NCI-H510A (cell line): ENCODE data around the gene OGFRL1.
"Not testable (repeated sequence)": the region's sequence is repeated elsewhere in the genome, so short reads cannot be mapped to it uniquely, and the experiment has no call there.

ENCODE experiments used
- DNase-seq: peaks from one replicate; lab custom pipeline; 2025; lab: John Stamatoyannopoulos, UW

Gene OGFRL1

GRCh38 chr6:71288228-71289038, at the start of gene OGFRL1:
Gene OGFRL1, plus strand, starts transcription at chr6:71288811. Its CDS starts 126 bp downstream, at chr6:71288937.
- peak; percentile 78 for DNase-seq

- no peak for DNase-seq
Measured at GRCh38 chr6:71239694-71240093, 48.9 kb upstream of the OGFRL1 start.

- no peak for DNase-seq
Measured at GRCh38 chr6:71245265-71246049, 43.2 kb upstream of the OGFRL1 start.

- no peak for DNase-seq
Measured at GRCh38 chr6:71246596-71246995, 42.0 kb upstream of the OGFRL1 start.

GRCh38 chr6:71248306-71248765, 40.3 kb upstream of the OGFRL1 start:
- DNase-seq = no peak

- DNase-seq = no peak
Measured at GRCh38 chr6:71248878-71249544, 39.6 kb upstream of the OGFRL1 start.

GRCh38 chr6:71250099-71250602, 38.5 kb upstream of the OGFRL1 start:
- DNase-seq = no peak

- no peak for DNase-seq
Measured at GRCh38 chr6:71252410-71252809, 36.2 kb upstream of the OGFRL1 start.

- DNase-seq = no peak
Measured at GRCh38 chr6:71252960-71253359, 35.7 kb upstream of the OGFRL1 start.

GRCh38 chr6:71254323-71254722, 34.3 kb upstream of the OGFRL1 start:
- DNase-seq = no peak

GRCh38 chr6:71258078-71258866, 30.3 kb upstream of the OGFRL1 start:
- no peak for DNase-seq

GRCh38 chr6:71259888-71260604, 28.6 kb upstream of the OGFRL1 start:
- DNase-seq = no peak

- DNase-seq = no peak
Measured at GRCh38 chr6:71262914-71263313, 25.7 kb upstream of the OGFRL1 start.

- DNase-seq = not testable (repeated sequence)
Measured at GRCh38 chr6:71266392-71266791, 22.2 kb upstream of the OGFRL1 start.

GRCh38 chr6:71268735-71269437, 19.7 kb upstream of the OGFRL1 start:
- DNase-seq = no peak

- DNase-seq = no peak
Measured at GRCh38 chr6:71277926-71278600, 10.5 kb upstream of the OGFRL1 start.

GRCh38 chr6:71279321-71279720, 9.3 kb upstream of the OGFRL1 start:
- DNase-seq = no peak

- DNase-seq = no peak
Measured at GRCh38 chr6:71279740-71280139, 8.9 kb upstream of the OGFRL1 start.

- no peak for DNase-seq
Measured at GRCh38 chr6:71280701-71281100, 7.9 kb upstream of the OGFRL1 start.

- DNase-seq = no peak
Measured at GRCh38 chr6:71284785-71285184, 3.8 kb upstream of the OGFRL1 start.
